ENCODE measurements around the gene IFI27.
"Not testable (repeated sequence)": the region's sequence is repeated elsewhere in the genome, so short reads cannot be mapped to it uniquely, and the experiment has no call there.

The IFI27 gene

GRCh38 chr14:94110552-94111181 is at the start of gene IFI27:
IFI27 (plus strand) TSS chr14:94110736.
- no peak for DNase-seq

GRCh38 chr14:94062344-94062940 is 48.1 kb upstream of the IFI27 start:
- no peak for DNase-seq

GRCh38 chr14:94066089-94066676 is 44.4 kb upstream of the IFI27 start:
- DNase-seq, result no peak

- not testable (repeated sequence) for DNase-seq
These were observed 38.5 kb upstream of the IFI27 start for GRCh38 chr14:94072076-94072475.

- DNase-seq, result no peak
These were observed 36.0 kb upstream of the IFI27 start for GRCh38 chr14:94074534-94074933.

- DNase-seq, result no peak
These were observed 35.5 kb upstream of the IFI27 start for GRCh38 chr14:94075008-94075407.

- no peak for DNase-seq
These were observed 33.3 kb upstream of the IFI27 start for GRCh38 chr14:94077111-94077821.

- no peak for DNase-seq
These were observed 32.7 kb upstream of the IFI27 start for GRCh38 chr14:94077823-94078222.

GRCh38 chr14:94079891-94080620 is 30.5 kb upstream of the IFI27 start:
- DNase-seq, result no peak

GRCh38 chr14:94080621-94081385 is 29.7 kb upstream of the IFI27 start, which contains the start of the genes DDX24 and IFI27L1:
DDX24 (minus strand) TSS chr14:94081202; CDS start chr14:94079742, 1,460 bp downstream.
IFI27L1 (plus strand) TSS chr14:94081310; CDS start chr14:94096938, 15,628 bp downstream.
- peak; percentile 87 for DNase-seq

- no peak for DNase-seq
These were observed 29.1 kb upstream of the IFI27 start for GRCh38 chr14:94081386-94081820.

GRCh38 chr14:94087891-94088290 is 22.6 kb upstream of the IFI27 start:
- DNase-seq, result no peak

GRCh38 chr14:94088516-94088915 is 22.0 kb upstream of the IFI27 start:
- no peak for DNase-seq

- no peak for DNase-seq
These were observed 21.1 kb upstream of the IFI27 start for GRCh38 chr14:94089479-94089878.

- DNase-seq, result no peak
These were observed 17.1 kb upstream of the IFI27 start for GRCh38 chr14:94093418-94093817.

GRCh38 chr14:94097091-94097490 is 13.4 kb upstream of the IFI27 start:
- DNase-seq, result no peak

GRCh38 chr14:94098326-94098992 is 12.1 kb upstream of the IFI27 start:
- no peak for DNase-seq

- no peak for DNase-seq
These were observed 11.5 kb upstream of the IFI27 start for GRCh38 chr14:94099006-94099405.

GRCh38 chr14:94100847-94101246 is 9.7 kb upstream of the IFI27 start:
- DNase-seq, result no peak

- no peak for DNase-seq
These were observed 8.8 kb upstream of the IFI27 start for GRCh38 chr14:94101748-94102147.

GRCh38 chr14:94102768-94103482 is 7.6 kb upstream of the IFI27 start:
- no peak for DNase-seq

Data from NCI-H526 treated with DMSO at 0.1 percent for 48 hours (cell line).